ENCODE results near the gene ARMC5. TPM values are rescaled to one million over a fixed set of nuclear protein-coding genes. Genes with fewer than 3 reads are reported as not detected.

ARMC5 gene
- total RNA-seq, 1 experiment from 2014 or later = 18.6 TPM

- Histone ChIP-seq H2AFZ (no peak overlapping the region), H3K4me3 (no peak overlapping the region), H3K79me2 (ENCODE audit: low read depth) (no peaks in the 10 kb centered on the region), H3K4me2 (no peak overlapping the region), H3K9me3 (ENCODE audit: insufficient read depth, low read depth) (no peaks in the 10 kb centered on the region), H3K9me2 (ENCODE audit: insufficient read depth) (no peaks in the 10 kb centered on the region), H3K27me3 (ENCODE audit: insufficient read depth, low read depth) (peaks cover 49% of the 10 kb centered on the region), H3K27ac (no peak overlapping the region), H3K36me3 (ENCODE audit: low read depth) (no peaks in the 10 kb centered on the region), H4K20me1 (ENCODE audit: insufficient read depth) (no peaks in the 10 kb centered on the region), H3K4me1 (replicated peaks; ENCODE audit: insufficient read depth) (no peaks in the 10 kb centered on the region), H3F3A (ENCODE audit: insufficient read depth, low read depth) (no peaks in the 10 kb centered on the region)
- TF ChIP-seq CTCF (conservative IDR thresholded peaks at IDR 0.05) (no peak), EZH2 (IDR thresholded peaks at IDR 0.05; ENCODE audit: low read depth) (no peak)
- no peak for DNase-seq
- BruUV-seq (replicated peaks) = no TSS peak
- ChIA-PET CTCF (no interaction called here), POLR2A (ENCODE audit: unreplicated experiment) (no interaction called here)
- intact Hi-C loops (cut with micrococcal nuclease; ENCODE audit: unreplicated experiment) = no loop called here
Observed at GRCh38 chr16:31423241-31423640, 36.1 kb upstream of the ARMC5 start.

GRCh38 chr16:31423801-31424200 lies 35.5 kb upstream of the ARMC5 start:
- POLR2A ChIA-PET (ENCODE audit: unreplicated experiment) = no interaction called here
- CTCF ChIA-PET = no interaction called here
- Histone ChIP-seq H3K9me2 (ENCODE audit: insufficient read depth) (no peaks in the 10 kb centered on the region), H3K27ac (no peak overlapping the region), H3K79me2 (ENCODE audit: low read depth) (no peaks in the 10 kb centered on the region), H3K4me1 (replicated peaks; ENCODE audit: insufficient read depth) (no peaks in the 10 kb centered on the region), H3K4me2 (no peak overlapping the region), H3K4me3 (no peak overlapping the region), H2AFZ (no peak overlapping the region), H3K9me3 (ENCODE audit: insufficient read depth, low read depth) (no peaks in the 10 kb centered on the region), H4K20me1 (ENCODE audit: insufficient read depth) (no peaks in the 10 kb centered on the region), H3K27me3 (ENCODE audit: insufficient read depth, low read depth) (peaks cover 49% of the 10 kb centered on the region), H3F3A (ENCODE audit: insufficient read depth, low read depth) (no peaks in the 10 kb centered on the region), H3K36me3 (ENCODE audit: low read depth) (no peaks in the 10 kb centered on the region)
- intact Hi-C loops (cut with micrococcal nuclease; ENCODE audit: unreplicated experiment) = no loop called here
- BruUV-seq (replicated peaks) = no TSS peak
- TF ChIP-seq CTCF (conservative IDR thresholded peaks at IDR 0.05) = no peak
- DNase-seq = no peak

DNA sequence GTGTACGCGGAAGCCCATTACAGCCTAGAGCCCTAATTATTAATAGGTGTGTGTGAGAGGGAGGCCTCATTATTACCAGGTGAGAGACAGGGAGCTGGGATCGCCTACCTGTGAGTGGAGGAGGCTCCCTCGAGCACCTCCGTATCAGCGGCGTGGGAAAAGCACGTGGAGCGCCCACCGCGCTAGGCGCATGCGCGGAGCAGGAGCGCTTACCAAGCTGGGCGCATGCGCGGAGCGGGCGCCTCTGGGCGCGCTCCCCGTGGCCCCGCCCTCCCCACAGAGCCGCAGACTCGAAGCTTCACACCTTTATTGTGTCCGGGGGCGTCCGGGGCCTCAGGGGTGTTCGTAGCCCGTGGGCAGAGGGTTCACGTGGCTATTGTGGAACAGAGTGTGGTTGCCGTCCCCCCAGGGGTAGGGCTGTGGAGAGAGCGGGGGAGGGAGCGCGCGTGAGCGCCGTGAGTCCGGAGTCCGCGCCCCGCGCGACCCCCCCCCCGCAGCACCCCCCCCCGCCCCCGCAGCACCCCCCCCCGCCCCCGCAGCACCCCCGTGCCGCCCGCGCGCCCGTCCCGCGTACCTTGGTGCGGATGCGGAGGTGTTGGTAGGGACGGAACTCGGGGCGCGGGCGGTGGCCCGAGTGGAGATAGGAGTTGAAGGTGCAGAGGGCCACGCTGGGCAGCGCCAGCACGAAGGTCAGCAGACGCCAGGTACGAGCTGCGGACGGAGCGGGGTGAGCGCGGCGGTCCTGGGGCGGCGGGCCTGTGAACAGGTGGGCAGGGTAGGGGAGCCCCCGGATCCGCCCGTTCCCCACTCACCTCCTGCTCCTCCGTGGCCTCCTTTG lies 31.6 kb upstream of the ARMC5 start:
- no peaks in the 10 kb centered on the region for H4K20me1 ChIP-seq (ENCODE audit: insufficient read depth)
- no peak overlapping the region for H3K4me2 ChIP-seq
- peaks cover 30% of the 10 kb centered on the region for H3K27me3 ChIP-seq (ENCODE audit: insufficient read depth, low read depth)
- intact Hi-C loops (cut with micrococcal nuclease; ENCODE audit: unreplicated experiment) = no loop called here
- no peaks in the 10 kb centered on the region for H3K9me2 ChIP-seq (ENCODE audit: insufficient read depth)
- TF ChIP-seq EZH2 (IDR thresholded peaks at IDR 0.05; ENCODE audit: low read depth) (no peak), CTCF (conservative IDR thresholded peaks at IDR 0.05) (no peak)
- no peak overlapping the region for H3K27ac ChIP-seq
- DNase-seq = no peak
- CTCF ChIA-PET = no interaction called here
- BruUV-seq (replicated peaks) = no TSS peak
- no peak overlapping the region for H3K4me3 ChIP-seq
- no peaks in the 10 kb centered on the region for H3K36me3 ChIP-seq (ENCODE audit: low read depth)
- POLR2A ChIA-PET (ENCODE audit: unreplicated experiment) = no interaction called here
- no peak overlapping the region for H2AFZ ChIP-seq
- no peaks in the 10 kb centered on the region for H3K4me1 ChIP-seq (replicated peaks; ENCODE audit: insufficient read depth)
- no peaks in the 10 kb centered on the region for H3K9me3 ChIP-seq (ENCODE audit: insufficient read depth, low read depth)
- H3F3A ChIP-seq (ENCODE audit: insufficient read depth, low read depth) = no peaks in the 10 kb centered on the region
- H3K79me2 ChIP-seq (ENCODE audit: low read depth) = no peaks in the 10 kb centered on the region
